Skeletal muscle satellite cell (primary cell): Measurements from ENCODE around the gene SEMA7A. TPM values are rescaled to one million over a fixed set of nuclear protein-coding genes. Genes with fewer than 3 reads are reported as not detected.
"Not testable (repeated sequence)": the region's sequence is repeated elsewhere in the genome, so short reads cannot be mapped to it uniquely, and the experiment has no call there.

Source experiments
- H3K27me3 ChIP-seq: 2 replicates; pipeline ENCODE4 v1.7.0; 2013; ENCODE audit warnings: low read length; ENCODE audit not compliant: control insufficient read depth, insufficient read depth
- H3K36me3 ChIP-seq: 2 replicates; pipeline ENCODE4 v1.7.0; 2013; ENCODE audit warnings: mild to moderate bottlenecking, control low read depth, low read length; ENCODE audit not compliant: insufficient read depth
- H3K4me1 ChIP-seq: 2 replicates; pipeline ENCODE4 v1.7.0; 2013; ENCODE audit warnings: low read length; ENCODE audit not compliant: control insufficient read depth, insufficient read depth
- H3K4me2 ChIP-seq: 2 replicates; pipeline ENCODE4 v1.7.0; 2013; ENCODE audit warnings: mild to moderate bottlenecking, low read length
- H3K4me3 ChIP-seq: 2 replicates; pipeline ENCODE4 v1.7.0; 2013; ENCODE audit warnings: low read length
- H3K9ac ChIP-seq: 2 replicates; pipeline ENCODE4 v1.7.0; 2013; ENCODE audit warnings: mild to moderate bottlenecking, low read depth, low read length, moderate library complexity
- H3K9me3 ChIP-seq: replicated peaks from 2 replicates; pipeline ENCODE4 v1.7.0; 2013; ENCODE audit warnings: mild to moderate bottlenecking, control low read depth, low read length
- small RNA-seq: library from RNA; depleted of rRNA; stranded (forward); fragments of <200 nt; gene quantifications from one replicate; pipeline ENCODE3, GENCODE V24; 2012

The SEMA7A gene

DNA sequence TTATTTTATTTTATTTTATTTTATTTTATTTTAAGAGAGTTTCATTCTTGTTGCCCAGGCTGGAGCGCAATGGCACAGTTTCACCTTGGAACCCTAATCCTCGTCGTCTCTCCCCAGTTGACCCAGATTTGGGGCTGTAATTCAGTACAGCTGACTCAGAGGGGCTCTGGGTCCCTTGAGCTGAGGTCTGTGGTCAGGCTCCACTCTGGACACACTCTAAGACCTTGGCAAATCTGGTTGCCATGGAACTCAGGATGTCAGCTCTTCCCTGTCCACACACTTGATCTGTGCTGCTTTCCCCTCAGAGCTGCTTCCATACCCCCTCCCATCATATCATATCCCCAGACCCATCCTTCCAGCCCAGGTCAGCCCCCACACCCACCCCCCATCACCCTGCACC lies 65.6 kb downstream of the SEMA7A start:
- H3K9me3 ChIP-seq = no peaks in the 10 kb centered on the region
- no peaks in the 10 kb centered on the region for H3K36me3 ChIP-seq
- H3K4me3 ChIP-seq = no peak overlapping the region
- peaks cover 4% of the 10 kb centered on the region for H3K4me1 ChIP-seq
- H3K27me3 ChIP-seq = peaks cover 72% of the 10 kb centered on the region
- H3K4me2 ChIP-seq = no peak overlapping the region
- H3K9ac ChIP-seq = no peak overlapping the region

DNA sequence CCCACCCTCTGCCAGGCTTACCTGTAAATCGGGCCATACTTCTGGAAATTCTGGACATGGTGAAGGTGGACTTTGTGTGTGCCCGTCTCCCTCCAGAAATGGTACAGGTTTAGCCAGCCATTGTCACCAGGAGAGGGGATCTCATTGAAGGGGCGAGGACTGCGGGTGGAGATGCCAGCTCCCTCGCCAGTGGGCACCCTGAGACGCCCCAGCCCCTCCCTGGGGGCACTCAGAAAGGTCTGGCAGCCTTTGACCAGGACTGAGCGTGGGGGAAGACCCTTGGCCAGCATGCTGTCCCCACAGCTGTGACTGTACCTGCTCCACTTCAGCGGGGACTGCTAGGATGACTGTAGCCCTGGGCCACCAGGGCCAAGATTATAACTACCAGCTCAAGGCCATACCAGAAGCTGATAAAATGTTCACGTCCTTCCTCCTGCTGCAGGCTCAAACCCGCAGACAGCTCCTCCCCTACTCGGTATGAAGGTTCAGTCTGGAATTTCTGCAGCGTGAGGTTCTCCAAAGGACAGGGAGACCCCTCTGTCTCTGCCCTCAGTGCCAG lies 66.4 kb downstream of the SEMA7A start, which contains the start of gene CYP11A1:
TSS of gene CYP11A1 (minus strand) at position 351 of the 559 bp plus-strand sequence. CDS start at position 290, 61 bp downstream.
- no peak within 1 kb of the TSS for H3K9ac ChIP-seq
- no peaks in the 10 kb centered on the region for H3K36me3 ChIP-seq
- H3K4me1 ChIP-seq = peaks cover 4% of the 10 kb centered on the region
- H3K4me3 ChIP-seq = no peak within 1 kb of the TSS
- H3K4me2 ChIP-seq = peak within 1 kb of the TSS; percentile 94
- peaks cover 68% of the 10 kb centered on the region for H3K27me3 ChIP-seq
- no peaks in the 10 kb centered on the region for H3K9me3 ChIP-seq

DNA sequence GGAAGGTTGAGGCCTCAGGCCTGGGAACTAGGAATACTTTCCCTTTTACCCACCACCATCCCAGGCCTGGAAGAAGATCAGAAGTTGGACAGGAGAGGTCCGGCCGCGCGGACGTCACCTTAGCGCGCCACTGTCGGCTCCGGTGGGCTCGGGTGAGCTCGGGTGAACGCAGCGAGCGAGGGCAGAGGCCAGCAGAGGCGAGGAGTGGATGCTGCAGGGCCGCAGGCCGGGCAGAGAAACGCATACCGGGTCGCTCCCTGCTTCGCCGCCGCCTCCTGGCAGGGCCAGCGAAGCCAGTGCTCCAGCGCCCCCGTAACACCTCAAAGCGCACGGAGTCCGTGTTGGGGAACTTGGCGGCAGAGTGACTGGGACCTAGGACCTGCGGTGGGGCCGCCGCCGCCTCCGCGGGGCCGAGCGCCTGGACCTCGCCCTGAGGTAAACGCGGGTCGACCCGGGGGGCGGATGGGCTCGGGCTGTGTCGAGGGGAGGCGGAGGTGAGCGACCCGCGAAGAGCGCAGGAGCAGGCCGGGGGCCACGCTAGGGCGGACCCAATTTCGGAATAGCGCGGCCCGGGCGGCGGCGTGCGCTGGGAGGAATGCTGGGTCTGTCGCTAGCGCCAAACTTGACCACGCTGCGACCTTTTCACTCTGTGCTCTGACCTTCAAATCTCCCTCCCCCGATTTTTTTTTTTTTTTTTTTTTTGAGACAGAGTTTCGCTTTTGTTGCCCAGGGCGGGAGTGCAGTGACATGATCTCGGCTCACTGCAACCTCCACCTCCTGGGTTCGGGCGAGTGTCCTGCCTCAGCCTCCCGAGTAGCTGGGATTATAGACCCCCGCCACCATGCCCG lies 67.9 kb downstream of the SEMA7A start:
- H3K4me2 ChIP-seq = peak overlapping the region; percentile 94
- no peaks in the 10 kb centered on the region for H3K9me3 ChIP-seq
- peaks cover 4% of the 10 kb centered on the region for H3K4me1 ChIP-seq
- peaks cover 61% of the 10 kb centered on the region for H3K27me3 ChIP-seq
- H3K4me3 ChIP-seq = peak overlapping the region; percentile 73
- peak overlapping the region; percentile 72 for H3K9ac ChIP-seq
- no peaks in the 10 kb centered on the region for H3K36me3 ChIP-seq

DNA sequence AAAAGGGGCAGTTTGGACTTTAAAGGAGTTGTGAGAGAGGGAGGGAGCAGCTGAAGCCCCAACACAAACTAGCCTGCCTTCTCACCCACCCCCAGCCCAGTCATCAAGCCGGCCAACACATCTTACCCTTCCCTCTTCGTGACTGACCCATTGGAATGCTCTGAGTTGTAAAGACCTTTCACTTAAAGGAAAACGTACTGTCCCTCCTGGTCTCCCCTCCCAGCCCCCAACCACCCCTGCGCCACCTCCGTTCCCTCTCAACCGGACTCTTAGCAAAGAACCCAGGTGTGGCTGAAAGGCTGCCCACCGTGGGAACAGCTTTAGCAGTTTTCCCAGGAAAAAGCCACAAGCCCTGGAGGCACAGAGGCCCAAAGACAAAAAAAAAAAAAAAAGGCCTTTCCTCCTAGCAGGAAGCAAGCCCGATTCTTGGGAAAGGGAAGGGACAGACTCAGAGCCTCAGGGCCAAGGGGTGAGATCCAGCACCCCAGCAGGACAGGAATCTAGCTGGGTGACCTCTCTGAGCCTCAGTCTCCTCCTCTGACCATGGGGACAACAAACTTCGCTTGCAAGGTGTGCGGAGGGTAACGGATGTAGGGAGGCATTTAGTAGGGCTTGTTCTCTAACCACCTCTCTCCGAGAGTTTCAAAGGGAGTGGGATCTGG lies 68.7 kb downstream of the SEMA7A start:
- Histone ChIP-seq H3K9ac (peak overlapping the region; percentile 72), H3K4me2 (peak overlapping the region; percentile 94), H3K4me3 (peak overlapping the region; percentile 73), H3K4me1 (peaks cover 4% of the 10 kb centered on the region), H3K36me3 (no peaks in the 10 kb centered on the region), H3K27me3 (peaks cover 54% of the 10 kb centered on the region), H3K9me3 (no peaks in the 10 kb centered on the region)

DNA sequence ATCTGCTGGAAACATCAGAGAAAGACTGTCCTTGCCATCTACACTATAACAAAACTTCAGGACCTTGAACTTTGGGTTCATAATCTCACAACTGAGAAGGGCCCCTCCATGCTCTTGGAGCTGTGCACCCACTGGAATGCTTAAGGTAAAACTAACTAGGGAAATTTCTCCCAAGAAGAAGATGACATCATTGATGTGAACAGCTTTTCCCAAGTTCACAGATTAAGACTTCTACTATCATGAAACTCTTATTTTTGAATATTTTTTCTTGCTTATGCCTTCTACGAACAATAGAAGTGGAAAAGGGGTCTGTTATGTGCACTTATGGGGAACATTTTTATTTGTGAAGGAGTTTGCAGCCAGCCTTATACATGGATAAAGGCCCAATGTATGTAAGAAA lies 71.3 kb downstream of the SEMA7A start:
- H3K4me2 ChIP-seq = no peak overlapping the region
- peaks cover 4% of the 10 kb centered on the region for H3K4me1 ChIP-seq
- no peak overlapping the region for H3K9ac ChIP-seq
- H3K9me3 ChIP-seq = no peaks in the 10 kb centered on the region
- H3K36me3 ChIP-seq = no peaks in the 10 kb centered on the region
- peaks cover 48% of the 10 kb centered on the region for H3K27me3 ChIP-seq
- H3K4me3 ChIP-seq = no peak overlapping the region

DNA sequence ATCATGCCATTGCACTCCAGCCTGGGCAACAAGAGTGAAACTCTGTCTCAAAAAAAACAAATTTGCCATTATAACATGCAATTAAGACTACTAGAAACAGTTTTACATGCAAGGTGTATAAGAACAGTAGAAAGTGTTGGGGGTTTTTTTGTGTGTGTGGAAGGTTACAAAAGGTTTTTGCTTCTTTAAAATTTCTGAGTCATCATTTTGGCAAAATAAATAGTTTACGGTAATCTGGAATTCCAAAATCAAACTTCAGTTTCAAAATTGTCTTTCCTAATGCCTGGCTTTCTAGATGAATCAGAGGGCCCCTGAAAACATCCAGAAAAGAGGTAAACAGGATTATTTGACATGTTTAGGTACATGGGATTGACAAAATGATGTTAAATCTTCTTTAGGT lies 72.9 kb downstream of the SEMA7A start:
- H3K4me2 ChIP-seq, H3K4me3 ChIP-seq, H3K4me1 ChIP-seq, H3K9me3 ChIP-seq, H3K9ac ChIP-seq, H3K36me3 ChIP-seq: not testable (repeated sequence)
- peaks cover 55% of the 10 kb centered on the region for H3K27me3 ChIP-seq

DNA sequence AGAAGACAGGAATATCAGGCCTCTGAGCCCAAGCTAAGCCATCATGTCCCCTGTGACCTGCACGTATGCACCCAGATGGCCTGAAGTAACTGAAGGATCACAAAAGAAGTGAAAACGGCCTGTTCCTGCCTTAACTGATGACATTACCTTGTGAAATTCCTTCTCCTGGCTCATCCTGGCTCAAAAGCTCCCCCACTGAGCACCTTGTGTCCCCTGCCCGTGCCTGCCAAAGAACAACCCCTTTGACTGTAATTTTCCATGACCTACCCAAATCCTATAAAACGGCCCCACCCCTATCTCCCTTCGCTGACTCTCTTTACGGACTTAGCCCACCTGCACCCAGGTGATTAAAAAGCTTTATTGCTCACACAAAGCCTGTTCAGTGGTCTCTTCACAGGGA lies 74.4 kb downstream of the SEMA7A start:
- not testable (repeated sequence) for H3K9ac ChIP-seq, H3K4me1 ChIP-seq, H3K4me2 ChIP-seq, H3K4me3 ChIP-seq, H3K9me3 ChIP-seq, H3K36me3 ChIP-seq
- H3K27me3 ChIP-seq = peaks cover 56% of the 10 kb centered on the region

Small RNA genes within 50 kb of the gene (small RNA-seq; reads per million reads assigned to genes)
- gene MIR6881 = not detected
